ENCODE results near the gene SEC14L5.

The SEC14L5 gene

GRCh38 chr16:5065813-5066212, 107.7 kb downstream of the SEC14L5 start, which contains the start of gene C16orf89:
TSS of gene C16orf89 (minus strand) at chr16:5065956. CDS start at chr16:5065908, 48 bp downstream.
- no peaks in the 10 kb centered on the region for H3K9me3 ChIP-seq (ENCODE audit: insufficient read depth, low read depth, low read length)
- no peak for DNase-seq
- no peak within 1 kb of the TSS for H3K4me2 ChIP-seq (ENCODE audit: low read length)

DNA sequence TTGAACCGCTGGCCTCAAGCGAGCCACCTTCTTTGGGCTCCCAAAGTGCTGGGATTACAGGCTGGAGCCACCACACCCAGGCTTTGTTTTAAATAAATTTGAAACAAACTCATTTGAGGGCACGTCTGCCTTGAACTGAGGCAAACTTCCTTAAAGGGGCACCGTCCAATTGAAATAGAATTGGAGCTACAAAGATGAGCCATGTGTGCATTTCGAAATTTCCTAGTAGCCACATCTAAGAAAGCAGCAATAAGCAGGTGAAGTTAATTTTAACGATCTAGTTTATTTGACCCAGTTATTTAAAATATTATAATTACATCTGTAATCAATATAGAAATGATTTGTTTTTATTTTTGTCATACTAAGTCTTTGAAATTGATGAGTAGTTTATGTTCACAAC, 108.4 kb downstream of the SEC14L5 start:
- H2AK5ac ChIP-seq (ENCODE audit: low read length) = no peak overlapping the region

More at GRCh38 chr16:5065813-5066212, 107.7 kb downstream of the SEC14L5 start, which contains the start of gene C16orf89:
- Histone ChIP-seq H4K8ac (ENCODE audit: low read depth, low read length) (no peak within 1 kb of the TSS), H3K4me3 (ENCODE audit: low read depth, low read length) (no peak within 1 kb of the TSS), H3K79me1 (ENCODE audit: low read length) (no peaks in the 10 kb centered on the region), H2AK5ac (ENCODE audit: low read length) (no peak within 1 kb of the TSS), H2BK120ac (ENCODE audit: insufficient read depth, low read length, poor library complexity) (no peak within 1 kb of the TSS), H3K4me1 (ENCODE audit: control insufficient read depth in 1 of 2, insufficient read depth in 2 of 2, low read length in 2 of 2) (no peaks in the 10 kb centered on the region), H3K36me3 (ENCODE audit: control insufficient read depth in 1 of 2, insufficient read depth in 2 of 2, low read length in 2 of 2) (no peaks in the 10 kb centered on the region), H4K91ac (ENCODE audit: low read depth, low read length) (no peak within 1 kb of the TSS), H2BK12ac (ENCODE audit: low read length) (no peak within 1 kb of the TSS), H3K27me3 (ENCODE audit: insufficient read depth, low read length) (no peaks in the 10 kb centered on the region), H4K12ac (ENCODE audit: low read depth, low read length) (no peak within 1 kb of the TSS), H2AFZ (ENCODE audit: insufficient read depth, low read length, poor library complexity) (no peak within 1 kb of the TSS), H3K9ac (ENCODE audit: low read length) (no peak within 1 kb of the TSS), H3K23ac (ENCODE audit: low read length) (no peak within 1 kb of the TSS), H3K27ac (ENCODE audit: low read depth, low read length) (no peak within 1 kb of the TSS), H3K4ac (ENCODE audit: low read depth, low read length) (no peak within 1 kb of the TSS), H2BK5ac (ENCODE audit: low read depth, low read length, poor library complexity) (no peak within 1 kb of the TSS), H3K18ac (ENCODE audit: low read length) (no peak within 1 kb of the TSS), H3K14ac (ENCODE audit: low read length) (no peak within 1 kb of the TSS), H3K79me2 (ENCODE audit: control insufficient read depth, insufficient read depth, low read length, poor library complexity) (no peaks in the 10 kb centered on the region)
- WGBS (ENCODE audit: extremely low coverage, insufficient coverage, insufficient read length) = no CpG with 5 or more reads among the region's 10 CpGs

More for the DNA sequence above, 108.4 kb downstream of the SEC14L5 start:
- H3K18ac ChIP-seq (ENCODE audit: low read length) = no peak overlapping the region
- no peak overlapping the region for H3K4me2 ChIP-seq (ENCODE audit: low read length)
- H4K12ac ChIP-seq (ENCODE audit: low read depth, low read length) = no peak overlapping the region
- H3K79me2 ChIP-seq (ENCODE audit: control insufficient read depth, insufficient read depth, low read length, poor library complexity) = no peaks in the 10 kb centered on the region
- no peak overlapping the region for H4K8ac ChIP-seq (ENCODE audit: low read depth, low read length)
- no peak overlapping the region for H3K27ac ChIP-seq (ENCODE audit: low read depth, low read length)
- no peaks in the 10 kb centered on the region for H3K4me1 ChIP-seq (ENCODE audit: control insufficient read depth in 1 of 2, insufficient read depth in 2 of 2, low read length in 2 of 2)
- no peaks in the 10 kb centered on the region for H3K27me3 ChIP-seq (ENCODE audit: insufficient read depth, low read length)
- H3K23ac ChIP-seq (ENCODE audit: low read length) = no peak overlapping the region
- DNase-seq = no peak
- no peaks in the 10 kb centered on the region for H3K36me3 ChIP-seq (ENCODE audit: control insufficient read depth in 1 of 2, insufficient read depth in 2 of 2, low read length in 2 of 2)
- H3K4ac ChIP-seq (ENCODE audit: low read depth, low read length) = no peak overlapping the region
- H2AFZ ChIP-seq (ENCODE audit: insufficient read depth, low read length, poor library complexity) = no peak overlapping the region
- no peak overlapping the region for H2BK5ac ChIP-seq (ENCODE audit: low read depth, low read length, poor library complexity)
- H4K91ac ChIP-seq (ENCODE audit: low read depth, low read length) = no peak overlapping the region
- H3K9ac ChIP-seq (ENCODE audit: low read length) = no peak overlapping the region
- no peak overlapping the region for H2BK120ac ChIP-seq (ENCODE audit: insufficient read depth, low read length, poor library complexity)
- H3K9me3 ChIP-seq (ENCODE audit: insufficient read depth, low read depth, low read length) = no peaks in the 10 kb centered on the region
- H2BK12ac ChIP-seq (ENCODE audit: low read length) = no peak overlapping the region
- H3K4me3 ChIP-seq (ENCODE audit: low read depth, low read length) = no peak overlapping the region
- WGBS (ENCODE audit: extremely low coverage, insufficient coverage, insufficient read length) = no CpG with 5 or more reads among the region's 6 CpGs
- no peaks in the 10 kb centered on the region for H3K79me1 ChIP-seq (ENCODE audit: low read length)
- no peak overlapping the region for H3K14ac ChIP-seq (ENCODE audit: low read length)
